GM18951 (cell line): ENCODE measurements around the gene TGFBR3.

Experiments used
- POLR2A ChIP-seq: IDR thresholded peaks from 4 replicates; pipeline ENCODE4 v1.6.1; 2011; ENCODE audit warnings: mild to moderate bottlenecking; ENCODE audit not compliant: insufficient read length, insufficient read depth; ENCODE audit errors: extremely low read depth
- in situ Hi-C: fragments of 300-500 bp; cut with MboI; formaldehyde crosslinking; loops from one replicate; pipeline ENCODE4 v1.12.0; 2022; ENCODE audit warnings: low sequenced_read_pairs, mixed read lengths, inconsistent platforms; ENCODE audit not compliant: unreplicated experiment

Gene TGFBR3

GRCh38 chr1:91792489-91793071, 93.4 kb downstream of the TGFBR3 start:
- TF ChIP-seq POLR2A: no peak
- in situ Hi-C loops: no loop called here

- in situ Hi-C loops: no loop called here
- no peak for TF ChIP-seq POLR2A
These were observed 94.1 kb downstream of the TGFBR3 start for GRCh38 chr1:91791691-91792488.

- in situ Hi-C loops: no loop called here
- TF ChIP-seq POLR2A: no peak
These were observed 94.8 kb downstream of the TGFBR3 start for GRCh38 chr1:91791103-91791502.

- in situ Hi-C loops: no loop called here
- no peak for TF ChIP-seq POLR2A
These were observed 95.6 kb downstream of the TGFBR3 start for GRCh38 chr1:91790392-91790791.

- in situ Hi-C loops: no loop called here
- no peak for TF ChIP-seq POLR2A
These were observed 96.5 kb downstream of the TGFBR3 start for GRCh38 chr1:91789273-91789997.

GRCh38 chr1:91787919-91788318, 98.0 kb downstream of the TGFBR3 start:
- in situ Hi-C loops: no loop called here

GRCh38 chr1:91784616-91785015, 101.3 kb downstream of the TGFBR3 start:
- no peak for TF ChIP-seq POLR2A
- in situ Hi-C loops: no loop called here

More at GRCh38 chr1:91787919-91788318, 98.0 kb downstream of the TGFBR3 start:
- TF ChIP-seq POLR2A: no peak

GRCh38 chr1:91784191-91784590, 101.8 kb downstream of the TGFBR3 start:
- no peak for TF ChIP-seq POLR2A
- in situ Hi-C loops: no loop called here

- no peak for TF ChIP-seq POLR2A
- in situ Hi-C loops: no loop called here
These were observed 102.4 kb downstream of the TGFBR3 start for GRCh38 chr1:91783423-91784170.

GRCh38 chr1:91781901-91782622, 103.9 kb downstream of the TGFBR3 start:
- TF ChIP-seq POLR2A: no peak
- in situ Hi-C loops: no loop called here

- no peak for TF ChIP-seq POLR2A
- in situ Hi-C loops: no loop called here
These were observed 104.6 kb downstream of the TGFBR3 start for GRCh38 chr1:91781371-91781825.

GRCh38 chr1:91779548-91780021, 106.4 kb downstream of the TGFBR3 start:
- in situ Hi-C loops: no loop called here
- no peak for TF ChIP-seq POLR2A
